HG03039 (cell line): ENCODE data around the gene MBNL2.

Experiments
- ATAC-seq: cut with Tn5 transposase; IDR thresholded peaks from one replicate; pipeline ENCODE4 v1.9.1; 2021; ENCODE audit warnings: mild to moderate bottlenecking, moderate library complexity; ENCODE audit not compliant: unreplicated experiment

Gene MBNL2

GRCh38 chr13:97369261-97369893 lies 147.2 kb downstream of the MBNL2 start:
- peak; percentile 39 for ATAC-seq

GRCh38 chr13:97371486-97372109 lies 149.5 kb downstream of the MBNL2 start:
- ATAC-seq = no peak

GRCh38 chr13:97372936-97373335 lies 150.8 kb downstream of the MBNL2 start:
- ATAC-seq = no peak

- no peak for ATAC-seq
Measured at GRCh38 chr13:97373787-97374186, 151.7 kb downstream of the MBNL2 start.

- ATAC-seq = no peak
Measured at GRCh38 chr13:97376981-97377380, 154.8 kb downstream of the MBNL2 start.

- ATAC-seq = no peak
Measured at GRCh38 chr13:97379386-97379785, 157.3 kb downstream of the MBNL2 start.

GRCh38 chr13:97380696-97381095 lies 158.6 kb downstream of the MBNL2 start:
- ATAC-seq = no peak

GRCh38 chr13:97381189-97381588 lies 159.1 kb downstream of the MBNL2 start:
- no peak for ATAC-seq

GRCh38 chr13:97382276-97382675 lies 160.1 kb downstream of the MBNL2 start:
- no peak for ATAC-seq

- ATAC-seq = no peak
Measured at GRCh38 chr13:97384371-97384770, 162.2 kb downstream of the MBNL2 start.

- ATAC-seq = no peak
Measured at GRCh38 chr13:97385146-97385545, 163.0 kb downstream of the MBNL2 start.

GRCh38 chr13:97385854-97386253 lies 163.7 kb downstream of the MBNL2 start:
- no peak for ATAC-seq

GRCh38 chr13:97386801-97387484 lies 164.8 kb downstream of the MBNL2 start:
- no peak for ATAC-seq

GRCh38 chr13:97387485-97387839 lies 165.3 kb downstream of the MBNL2 start:
- ATAC-seq = no peak

- no peak for ATAC-seq
Measured at GRCh38 chr13:97387890-97388289, 165.8 kb downstream of the MBNL2 start.

GRCh38 chr13:97388373-97388772 lies 166.2 kb downstream of the MBNL2 start:
- no peak for ATAC-seq

- no peak for ATAC-seq
Measured at GRCh38 chr13:97390941-97391600, 168.9 kb downstream of the MBNL2 start.

GRCh38 chr13:97392020-97392419 lies 169.9 kb downstream of the MBNL2 start:
- no peak for ATAC-seq

GRCh38 chr13:97394542-97394941 lies 172.4 kb downstream of the MBNL2 start:
- no peak for ATAC-seq

- ATAC-seq = no peak
Measured at GRCh38 chr13:97395447-97396136, 173.5 kb downstream of the MBNL2 start.

- no peak for ATAC-seq
Measured at GRCh38 chr13:97397267-97397666, 175.1 kb downstream of the MBNL2 start.
